HepG2 (cell line): ENCODE results near the gene ARHGAP30. TPM values are rescaled to one million over a fixed set of nuclear protein-coding genes. Genes with fewer than 3 reads are reported as not detected.

Experiments
- DMTF1 ChIP-seq: sonication (generic); formaldehyde crosslinking; IDR thresholded peaks from 2 replicates; pipeline ENCODE4 v1.4.0; 2020; ENCODE audit warnings: mild to moderate bottlenecking, missing genetic modification reagents
- DNMT3B ChIP-seq: conservative IDR thresholded peaks from 2 replicates; pipeline ENCODE4 v1.6.1; 2016; ENCODE audit warnings: missing biosample characterization, control low read depth
- ETV6 ChIP-seq: sonication (generic); formaldehyde crosslinking; conservative IDR thresholded peaks from 2 replicates; pipeline ENCODE4 v1.4.0; 2020; ENCODE audit warnings: missing genetic modification reagents
- FOXM1 ChIP-seq: sonication (generic); formaldehyde crosslinking; IDR thresholded peaks from 2 replicates; pipeline ENCODE4 v1.5.0; 2020; ENCODE audit warnings: missing genetic modification reagents
- GLI4 ChIP-seq: sonication (generic); formaldehyde crosslinking; IDR thresholded peaks from 2 replicates; pipeline ENCODE4 v1.5.1; 2020; ENCODE audit warnings: missing genetic modification reagents, mild to moderate bottlenecking, moderate library complexity, borderline replicate concordance
- JUN ChIP-seq: sonication (generic); formaldehyde crosslinking; IDR thresholded peaks from 2 replicates; pipeline ENCODE4 v1.4.0; 2020; ENCODE audit warnings: mild to moderate bottlenecking, missing genetic modification reagents
- KDM1A ChIP-seq: IDR thresholded peaks from 2 replicates; pipeline ENCODE4 v1.6.1; 2016; ENCODE audit warnings: missing compliant biosample characterization
- SIN3B ChIP-seq: fragments of 150-350 bp; IDR thresholded peaks from 2 replicates; pipeline ENCODE4 v1.6.1; 2014; ENCODE audit warnings: low read length
- TBP ChIP-seq: sonication (generic); formaldehyde crosslinking; IDR thresholded peaks from 2 replicates; pipeline ENCODE4 v1.5.0; 2020; ENCODE audit warnings: missing genetic modification reagents
- ZBTB10 ChIP-seq: sonication (generic); formaldehyde crosslinking; IDR thresholded peaks from 2 replicates; pipeline ENCODE4 v1.4.0; 2020; ENCODE audit warnings: missing genetic modification reagents, borderline replicate concordance
- ZBTB3 ChIP-seq: sonication (generic); formaldehyde crosslinking; IDR thresholded peaks from 2 replicates; pipeline ENCODE4 v1.4.0; 2020; ENCODE audit warnings: low read depth, mild to moderate bottlenecking, moderate library complexity, missing genetic modification reagents, borderline replicate concordance
- ZNF3 ChIP-seq: IDR thresholded peaks from 2 replicates; pipeline ENCODE4 v1.7.0; 2017; ENCODE audit warnings: inconsistent platforms
- ZNF343 ChIP-seq: sonication (generic); formaldehyde crosslinking; IDR thresholded peaks from 2 replicates; pipeline ENCODE4 v1.4.0; 2020; ENCODE audit warnings: mild to moderate bottlenecking, missing genetic modification reagents
- ZNF468 ChIP-seq: sonication (generic); formaldehyde crosslinking; IDR thresholded peaks from 2 replicates; pipeline ENCODE4 v1.8.0; 2022; ENCODE audit warnings: mild to moderate bottlenecking, moderate library complexity, missing genetic modification reagents
- ZNF614 ChIP-seq: IDR thresholded peaks from 2 replicates; pipeline ENCODE4 v1.6.1; 2018; ENCODE audit warnings: missing biosample characterization, missing genetic modification reagents, inconsistent platforms, borderline replicate concordance
- ZNF891 ChIP-seq: sonication (generic); formaldehyde crosslinking; IDR thresholded peaks from 2 replicates; pipeline ENCODE4 v1.5.0; 2020; ENCODE audit warnings: mild to moderate bottlenecking, missing genetic modification reagents
- polyA plus RNA-seq, 8 experiments: library from polyadenylated mRNA; depleted of rRNA in 3 of 8; stranded (reverse) in 7 of 8; unstranded in 1 of 8; fragments of >200 nt; fragmentation: Illumina TruSeq in 4 of 8; extraction: Trizol in 4 of 8; gene quantifications; 2 replicates each; pipeline versions ENCODE4 v1.2.1 to v1.2.3, GENCODE V29; 2011 to 2016; ENCODE audit warnings: low read depth in 4 of 8, missing spikeins in 1 of 8, mixed read lengths in 1 of 8; ENCODE audit not compliant: insufficient read depth in 1 of 8
- total RNA-seq, 5 experiments: library from RNA; depleted of rRNA; stranded (reverse); fragments of >200 nt; fragmentation: Illumina TruSeq; extraction: Trizol; gene quantifications; 2 replicates each; pipeline ENCODE4 v1.2.3, GENCODE V29; 2016; ENCODE audit warnings: low read depth in 1 of 5
- TF ChIP-seq, protein P1 (sequence below): IDR thresholded peaks from 2 replicates; pipeline ENCODE4 v1.6.1; 2016; ENCODE audit warnings: low read depth, borderline replicate concordance
- TF ChIP-seq, protein P2 (sequence below): sonication (generic); formaldehyde crosslinking; IDR thresholded peaks from 2 replicates; pipeline ENCODE4 v1.8.1; 2023; ENCODE audit warnings: missing genetic modification reagents, inconsistent platforms, borderline replicate concordance
- TF ChIP-seq, protein P3 (sequence below): sonication (generic); formaldehyde crosslinking; IDR thresholded peaks from 2 replicates; pipeline ENCODE4 v1.8.1; 2022; ENCODE audit warnings: low read depth, mild to moderate bottlenecking, missing genetic modification reagents

The ARHGAP30 gene
- total and polyA plus RNA-seq, 2 of the 13 experiments (the other 11 are each of a cell fraction or from before 2014, with no cell fraction given): 0.13 to 0.20 TPM

GRCh38 chr1:161013488-161014230 lies 56.0 kb downstream of the ARHGAP30 start (continued):
- TF ChIP-seq, protein P1, sequence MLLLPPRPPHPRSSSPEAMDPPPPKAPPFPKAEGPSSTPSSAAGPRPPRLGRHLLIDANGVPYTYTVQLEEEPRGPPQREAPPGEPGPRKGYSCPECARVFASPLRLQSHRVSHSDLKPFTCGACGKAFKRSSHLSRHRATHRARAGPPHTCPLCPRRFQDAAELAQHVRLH: no peak; the same call in 1 of the 2 replicates
- TF ChIP-seq SIN3B (no peak), ZNF891 (peak; percentile 26; the same call in 1 of the 2 replicates), ZNF3 (CRISPR knock-in tag) (peak; percentile 60; the same call in 1 of the 2 replicates), TBP (no peak), DNMT3B (CRISPR knock-in tag) (no peak; the same call in 1 of the 2 replicates), KDM1A (CRISPR knock-in tag) (peak; percentile 69), GLI4 (CRISPR knock-in tag) (no peak), ZNF614 (CRISPR knock-in tag) (peak; percentile 89; the same call in 1 of the 2 replicates), ZBTB10 (peak; percentile 94; the same call in 1 of the 2 replicates), ZNF468 (CRISPR knock-in tag) (no peak), JUN (CRISPR knock-in tag) (peak; percentile 91), ETV6 (CRISPR knock-in tag) (peak; percentile 69; the same call in 1 of the 2 replicates), ZNF343 (CRISPR knock-in tag) (peak; percentile 94), FOXM1 (no peak), DMTF1 (CRISPR knock-in tag) (no peak; the same call in 1 of the 2 replicates), ZBTB3 (CRISPR knock-in tag) (peak; percentile 92)
- TF ChIP-seq, protein P2, sequence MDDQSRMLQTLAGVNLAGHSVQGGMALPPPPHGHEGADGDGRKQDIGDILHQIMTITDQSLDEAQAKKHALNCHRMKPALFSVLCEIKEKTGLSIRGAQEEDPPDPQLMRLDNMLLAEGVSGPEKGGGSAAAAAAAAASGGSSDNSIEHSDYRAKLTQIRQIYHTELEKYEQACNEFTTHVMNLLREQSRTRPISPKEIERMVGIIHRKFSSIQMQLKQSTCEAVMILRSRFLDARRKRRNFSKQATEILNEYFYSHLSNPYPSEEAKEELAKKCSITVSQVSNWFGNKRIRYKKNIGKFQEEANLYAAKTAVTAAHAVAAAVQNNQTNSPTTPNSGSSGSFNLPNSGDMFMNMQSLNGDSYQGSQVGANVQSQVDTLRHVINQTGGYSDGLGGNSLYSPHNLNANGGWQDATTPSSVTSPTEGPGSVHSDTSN: no peak
- TF ChIP-seq, protein P3, sequence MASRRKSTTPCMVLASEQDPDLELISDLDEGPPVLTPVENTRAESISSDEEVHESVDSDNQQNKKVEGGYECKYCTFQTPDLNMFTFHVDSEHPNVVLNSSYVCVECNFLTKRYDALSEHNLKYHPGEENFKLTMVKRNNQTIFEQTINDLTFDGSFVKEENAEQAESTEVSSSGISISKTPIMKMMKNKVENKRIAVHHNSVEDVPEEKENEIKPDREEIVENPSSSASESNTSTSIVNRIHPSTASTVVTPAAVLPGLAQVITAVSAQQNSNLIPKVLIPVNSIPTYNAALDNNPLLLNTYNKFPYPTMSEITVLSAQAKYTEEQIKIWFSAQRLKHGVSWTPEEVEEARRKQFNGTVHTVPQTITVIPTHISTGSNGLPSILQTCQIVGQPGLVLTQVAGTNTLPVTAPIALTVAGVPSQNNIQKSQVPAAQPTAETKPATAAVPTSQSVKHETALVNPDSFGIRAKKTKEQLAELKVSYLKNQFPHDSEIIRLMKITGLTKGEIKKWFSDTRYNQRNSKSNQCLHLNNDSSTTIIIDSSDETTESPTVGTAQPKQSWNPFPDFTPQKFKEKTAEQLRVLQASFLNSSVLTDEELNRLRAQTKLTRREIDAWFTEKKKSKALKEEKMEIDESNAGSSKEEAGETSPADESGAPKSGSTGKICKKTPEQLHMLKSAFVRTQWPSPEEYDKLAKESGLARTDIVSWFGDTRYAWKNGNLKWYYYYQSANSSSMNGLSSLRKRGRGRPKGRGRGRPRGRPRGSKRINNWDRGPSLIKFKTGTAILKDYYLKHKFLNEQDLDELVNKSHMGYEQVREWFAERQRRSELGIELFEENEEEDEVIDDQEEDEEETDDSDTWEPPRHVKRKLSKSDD (CRISPR knock-in tag): no peak
